DOHH2 (cell line): ENCODE measurements around the gene GLI3.

Experiments used
- H3F3A ChIP-seq: fragments of 200-600 bp; sonication (generic), shearing (Covaris generic); 2 replicates; pipeline ENCODE4 v1.6.0; 2016; ENCODE audit warnings: antibody characterized with exemption, mild to moderate bottlenecking; ENCODE audit not compliant: control insufficient read depth, insufficient read depth
- H3K27ac ChIP-seq: fragments of 200-600 bp; sonication (generic); 2 replicates; pipeline ENCODE4 v1.5.1; 2014; ENCODE audit warnings: low read depth, mild to moderate bottlenecking, low read length, moderate library complexity
- H3K27me3 ChIP-seq: fragments of 200-600 bp; sonication (generic); 2 replicates; pipeline ENCODE4 v1.6.1; 2014; ENCODE audit warnings: mild to moderate bottlenecking, low read length, mixed read lengths; ENCODE audit not compliant: control insufficient read depth
- H3K36me3 ChIP-seq: fragments of 200-600 bp; sonication (generic); 2 replicates; pipeline ENCODE4 v1.6.1; 2014; ENCODE audit warnings: mild to moderate bottlenecking, low read length, moderate library complexity, mixed read lengths; ENCODE audit not compliant: control insufficient read depth
- H3K4me1 ChIP-seq: fragments of 200-600 bp; sonication (generic); 2 replicates; pipeline ENCODE4 v1.6.1; 2014; ENCODE audit warnings: mild to moderate bottlenecking, low read length, mixed read lengths; ENCODE audit not compliant: control insufficient read depth
- H3K4me2 ChIP-seq: fragments of 200-600 bp; sonication (generic); 2 replicates; pipeline ENCODE4 v1.6.0; 2014; ENCODE audit warnings: mild to moderate bottlenecking, low read length, moderate library complexity
- H3K4me3 ChIP-seq: fragments of 200-600 bp; sonication (generic); 2 replicates; pipeline ENCODE4 v1.5.1; 2014; ENCODE audit warnings: mild to moderate bottlenecking, low read length, mixed read lengths
- H3K79me2 ChIP-seq: fragments of 200-600 bp; sonication (generic); 2 replicates; pipeline ENCODE4 v1.6.1; 2014; ENCODE audit warnings: mild to moderate bottlenecking, low read length, mixed read lengths; ENCODE audit not compliant: control insufficient read depth
- H3K9me2 ChIP-seq: fragments of 200-600 bp; sonication (generic); replicated peaks from 2 replicates; pipeline ENCODE4 v1.6.1; 2014; ENCODE audit warnings: mild to moderate bottlenecking, low read length, mixed read lengths; ENCODE audit not compliant: control insufficient read depth
- H3K9me3 ChIP-seq: fragments of 200-600 bp; sonication (generic); 2 replicates; pipeline ENCODE4 v1.6.1; 2014; ENCODE audit warnings: antibody characterized with exemption, low read length, mixed read lengths; ENCODE audit not compliant: control insufficient read depth, insufficient read depth
- H4K20me1 ChIP-seq: fragments of 200-600 bp; sonication (generic); 2 replicates; pipeline ENCODE4 v1.6.0; 2014; ENCODE audit warnings: low read depth, mild to moderate bottlenecking, antibody characterized with exemption, low read length, moderate library complexity; ENCODE audit not compliant: control insufficient read depth, insufficient read depth
- EZH2phosphoT487 ChIP-seq: fragments of 200-600 bp; sonication (generic); IDR thresholded peaks from 2 replicates; pipeline ENCODE4 v1.6.1; 2017; ENCODE audit warnings: borderline replicate concordance, mild to moderate bottlenecking, antibody characterized with exemption, low read length, moderate library complexity, mixed read lengths
- TF ChIP-seq, protein P1 (sequence below): fragments of 200-600 bp; sonication (generic); IDR thresholded peaks from one replicate; pipeline ENCODE4 v1.5.1; 2014; ENCODE audit warnings: antibody characterized with exemption, mild to moderate bottlenecking, low read depth, low read length; ENCODE audit not compliant: poor library complexity, severe bottlenecking

Gene GLI3

GRCh38 chr7:42070068-42070467 lies 166.9 kb downstream of the GLI3 start:
- no peaks in the 10 kb centered on the region for H3K4me1 ChIP-seq
- H3K27ac ChIP-seq: no peak overlapping the region
- no peak overlapping the region for H3K4me2 ChIP-seq
- TF ChIP-seq EZH2phosphoT487: no peak
- TF ChIP-seq, protein P1, sequence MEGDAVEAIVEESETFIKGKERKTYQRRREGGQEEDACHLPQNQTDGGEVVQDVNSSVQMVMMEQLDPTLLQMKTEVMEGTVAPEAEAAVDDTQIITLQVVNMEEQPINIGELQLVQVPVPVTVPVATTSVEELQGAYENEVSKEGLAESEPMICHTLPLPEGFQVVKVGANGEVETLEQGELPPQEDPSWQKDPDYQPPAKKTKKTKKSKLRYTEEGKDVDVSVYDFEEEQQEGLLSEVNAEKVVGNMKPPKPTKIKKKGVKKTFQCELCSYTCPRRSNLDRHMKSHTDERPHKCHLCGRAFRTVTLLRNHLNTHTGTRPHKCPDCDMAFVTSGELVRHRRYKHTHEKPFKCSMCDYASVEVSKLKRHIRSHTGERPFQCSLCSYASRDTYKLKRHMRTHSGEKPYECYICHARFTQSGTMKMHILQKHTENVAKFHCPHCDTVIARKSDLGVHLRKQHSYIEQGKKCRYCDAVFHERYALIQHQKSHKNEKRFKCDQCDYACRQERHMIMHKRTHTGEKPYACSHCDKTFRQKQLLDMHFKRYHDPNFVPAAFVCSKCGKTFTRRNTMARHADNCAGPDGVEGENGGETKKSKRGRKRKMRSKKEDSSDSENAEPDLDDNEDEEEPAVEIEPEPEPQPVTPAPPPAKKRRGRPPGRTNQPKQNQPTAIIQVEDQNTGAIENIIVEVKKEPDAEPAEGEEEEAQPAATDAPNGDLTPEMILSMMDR: no peak
- no peaks in the 10 kb centered on the region for H3K9me3 ChIP-seq
- H3K36me3 ChIP-seq: no peaks in the 10 kb centered on the region
- no peaks in the 10 kb centered on the region for H3K79me2 ChIP-seq
- no peaks in the 10 kb centered on the region for H3K27me3 ChIP-seq
- H3F3A ChIP-seq: no peaks in the 10 kb centered on the region
- H3K4me3 ChIP-seq: no peak overlapping the region
- H4K20me1 ChIP-seq: no peaks in the 10 kb centered on the region
- H3K9me2 ChIP-seq: no peaks in the 10 kb centered on the region

DNA sequence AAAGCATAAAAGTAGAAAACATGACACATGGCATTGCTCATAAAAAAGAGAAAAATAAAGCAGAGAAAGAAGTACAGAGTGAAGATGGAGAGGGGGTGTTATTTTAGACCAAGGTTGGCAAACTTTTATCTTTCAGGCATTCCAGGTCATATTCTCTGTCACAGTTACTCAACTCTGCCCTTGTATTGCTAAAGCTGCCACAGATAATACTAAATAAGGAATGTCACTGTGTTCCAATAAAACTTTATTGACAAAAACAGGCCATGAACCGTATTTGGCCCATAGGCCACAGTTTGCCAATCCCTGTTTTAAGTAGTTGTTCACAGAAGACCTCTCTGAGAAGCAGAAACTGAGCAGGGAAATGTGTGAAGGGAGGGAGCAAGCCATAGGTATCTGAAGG lies 167.4 kb downstream of the GLI3 start:
- Histone ChIP-seq H3K27ac (no peak overlapping the region), H3F3A (no peaks in the 10 kb centered on the region), H4K20me1 (no peaks in the 10 kb centered on the region), H3K9me2 (no peaks in the 10 kb centered on the region), H3K4me2 (no peak overlapping the region), H3K4me3 (no peak overlapping the region), H3K36me3 (no peaks in the 10 kb centered on the region), H3K79me2 (no peaks in the 10 kb centered on the region), H3K27me3 (no peaks in the 10 kb centered on the region), H3K9me3 (no peaks in the 10 kb centered on the region), H3K4me1 (no peaks in the 10 kb centered on the region)
- TF ChIP-seq EZH2phosphoT487: no peak
- TF ChIP-seq, protein P1: no peak

GRCh38 chr7:42068554-42069280 lies 168.3 kb downstream of the GLI3 start:
- Histone ChIP-seq H3K4me1 (no peaks in the 10 kb centered on the region), H3K9me3 (no peaks in the 10 kb centered on the region), H3K9me2 (no peaks in the 10 kb centered on the region), H3K4me2 (no peak overlapping the region), H3K27me3 (no peaks in the 10 kb centered on the region), H3K27ac (no peak overlapping the region), H4K20me1 (no peaks in the 10 kb centered on the region), H3K4me3 (no peak overlapping the region), H3F3A (no peaks in the 10 kb centered on the region), H3K79me2 (no peaks in the 10 kb centered on the region), H3K36me3 (no peaks in the 10 kb centered on the region)
- TF ChIP-seq, protein P1: no peak
- TF ChIP-seq EZH2phosphoT487: no peak
